NCI-H2081 (cell line): Measurements from ENCODE around the gene PTPRF.

Experiments used
- DNase-seq, 2 experiments: peaks; one replicate each; lab custom pipeline; 2025; lab: John Stamatoyannopoulos, UW

PTPRF gene

DNA sequence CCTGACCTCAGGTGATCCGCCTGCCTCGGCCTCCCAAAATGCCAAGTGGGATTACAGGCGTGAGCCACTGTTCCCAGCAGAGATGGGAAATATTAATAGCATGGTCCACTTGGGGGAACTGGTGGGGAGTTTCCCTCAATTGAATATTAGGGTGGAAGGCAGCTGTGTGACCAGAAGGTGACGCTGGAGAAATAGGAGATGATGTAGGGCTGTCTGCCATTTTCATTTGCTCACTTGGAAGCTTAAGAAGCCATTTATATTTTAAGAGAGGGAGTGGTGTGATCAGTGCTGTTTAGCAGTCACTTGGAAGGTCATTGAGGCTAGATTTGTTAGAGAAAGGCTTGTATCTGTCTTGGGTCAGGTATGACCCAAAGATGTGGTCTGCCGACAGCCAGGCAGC lies 139.2 kb downstream of the PTPRF start:
- no peak for DNase-seq

DNA sequence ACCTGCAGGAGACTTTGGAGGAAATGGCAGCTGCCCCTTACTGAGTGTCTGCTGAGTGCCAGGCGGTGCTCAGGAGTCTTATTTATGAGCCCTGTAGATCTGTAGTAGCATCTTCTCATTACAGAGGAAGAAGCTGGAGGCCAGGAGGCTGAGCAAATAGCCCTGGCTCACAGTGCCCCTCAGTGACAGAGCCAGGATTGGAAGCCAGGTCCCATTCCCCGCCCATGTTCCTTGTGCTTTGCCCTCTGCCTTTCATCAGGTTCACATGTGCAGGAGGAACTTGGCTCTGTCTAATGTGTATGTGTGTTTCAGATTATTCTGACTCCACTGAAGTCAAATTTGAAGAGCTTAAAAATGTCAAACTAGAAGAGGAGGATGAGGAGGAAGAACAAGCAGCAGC lies 140.5 kb downstream of the PTPRF start:
- no peak for DNase-seq

DNA sequence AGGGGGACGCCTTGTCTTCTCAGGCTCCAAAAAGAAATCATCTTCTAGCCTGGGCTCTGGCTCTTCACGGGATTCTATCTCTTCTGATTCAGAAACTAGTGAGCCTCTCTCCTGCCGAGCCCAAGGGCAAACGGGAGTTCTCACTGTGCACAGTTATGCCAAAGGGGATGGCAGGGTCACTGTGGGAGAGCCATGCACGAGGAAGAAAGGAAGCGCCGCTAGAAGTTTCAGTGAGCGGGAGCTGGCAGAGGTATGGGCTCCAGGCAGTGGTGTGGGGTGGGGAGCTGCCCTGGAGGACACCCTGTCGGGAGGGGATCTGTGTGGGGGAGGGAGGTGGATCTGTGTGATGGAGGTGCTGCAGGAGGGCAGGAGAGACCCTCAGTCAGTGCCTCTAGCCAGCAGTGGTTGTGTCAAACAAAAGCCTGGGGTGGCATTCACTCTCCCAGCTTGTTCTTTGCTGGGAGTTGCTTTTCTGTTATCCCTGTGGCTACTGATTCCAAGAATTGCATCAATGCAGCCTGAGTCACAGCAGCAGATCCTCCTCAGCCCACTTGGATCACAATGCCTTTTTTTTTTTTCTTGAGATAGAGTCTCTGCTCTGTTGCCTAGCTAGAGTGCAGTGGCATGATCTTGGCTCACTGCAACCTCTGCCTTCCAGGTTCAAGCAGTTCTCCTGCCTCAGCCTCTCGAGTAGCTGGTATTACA lies 141.1 kb downstream of the PTPRF start:
- no peak for DNase-seq

DNA sequence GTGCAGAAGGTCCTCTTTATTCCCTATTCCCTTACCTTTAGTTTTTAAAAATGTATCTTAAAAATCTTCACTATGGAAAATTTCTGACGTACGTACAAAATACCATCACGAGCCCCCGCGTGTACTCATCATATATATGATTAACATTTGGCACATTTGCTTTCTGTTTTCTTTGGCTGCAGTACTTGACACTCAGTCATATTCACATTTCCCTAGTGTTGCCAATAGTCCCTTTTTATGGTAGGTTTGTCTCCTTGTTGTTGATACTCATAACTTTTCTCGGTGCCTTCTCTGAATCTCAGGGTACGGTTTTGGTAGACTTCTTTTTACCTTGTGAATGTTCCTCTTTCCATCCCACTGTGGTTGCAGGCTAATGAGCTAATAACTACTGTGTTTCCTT lies 142.6 kb downstream of the PTPRF start:
- DNase-seq = no peak
